ENCODE measurements around the gene AJUBA. TPM values are rescaled to one million over a fixed set of nuclear protein-coding genes. Genes with fewer than 3 reads are reported as not detected.

AJUBA gene
- total RNA-seq, 1 donor from 2014 or later = 56.1 TPM

GRCh38 chr14:22986508-22987054 is 4.2 kb upstream of the AJUBA start:
- Mint-ChIP-seq H3K27ac (no peak overlapping the region), H3K36me3 (no peaks in the 10 kb centered on the region), H3K9me3 (no peaks in the 10 kb centered on the region), H3K4me1 (ENCODE audit: unreplicated experiment) (peaks cover 3% of the 10 kb centered on the region), H3K27me3 (no peaks in the 10 kb centered on the region), H3K4me3 (no peak overlapping the region)
- TF ChIP-seq CTCF (conservative IDR thresholded peaks at IDR 0.05) = peak; percentile 94
- DNase-seq (ENCODE audit: extremely low spot score, unreplicated experiment) = peak; percentile 89

GRCh38 chr14:22985894-22986507 is 3.6 kb upstream of the AJUBA start:
- H3K4me1 Mint-ChIP-seq (ENCODE audit: unreplicated experiment) = peaks cover 3% of the 10 kb centered on the region
- no peak for TF ChIP-seq CTCF (conservative IDR thresholded peaks at IDR 0.05)

GRCh38 chr14:22984959-22985658 is 2.8 kb upstream of the AJUBA start:
- TF ChIP-seq CTCF (conservative IDR thresholded peaks at IDR 0.05) = no peak
- H3K27ac Mint-ChIP-seq = no peak overlapping the region
- H3K4me3 Mint-ChIP-seq = no peak overlapping the region
- H3K9me3 Mint-ChIP-seq = no peaks in the 10 kb centered on the region
- H3K27me3 Mint-ChIP-seq = peaks cover under 1% of the 10 kb centered on the region
- peaks cover 4% of the 10 kb centered on the region for H3K4me1 Mint-ChIP-seq (ENCODE audit: unreplicated experiment)
- DNase-seq (ENCODE audit: extremely low spot score, unreplicated experiment) = no peak
- H3K36me3 Mint-ChIP-seq = peaks cover under 1% of the 10 kb centered on the region

More at GRCh38 chr14:22985894-22986507, 3.6 kb upstream of the AJUBA start:
- no peaks in the 10 kb centered on the region for H3K9me3 Mint-ChIP-seq
- DNase-seq (ENCODE audit: extremely low spot score, unreplicated experiment) = no peak
- H3K4me3 Mint-ChIP-seq = peak overlapping the region; percentile 65
- H3K27ac Mint-ChIP-seq = no peak overlapping the region
- no peaks in the 10 kb centered on the region for H3K36me3 Mint-ChIP-seq
- no peaks in the 10 kb centered on the region for H3K27me3 Mint-ChIP-seq

GRCh38 chr14:22981876-22982476 is 375 bp downstream of the AJUBA start:
- H3K9me3 Mint-ChIP-seq = no peaks in the 10 kb centered on the region
- no peak overlapping the region for H3K4me3 Mint-ChIP-seq
- no peak overlapping the region for H3K27ac Mint-ChIP-seq
- H3K36me3 Mint-ChIP-seq = peaks cover 7% of the 10 kb centered on the region
- H3K27me3 Mint-ChIP-seq = peaks cover 3% of the 10 kb centered on the region
- no peak for TF ChIP-seq CTCF (conservative IDR thresholded peaks at IDR 0.05)
- DNase-seq (ENCODE audit: extremely low spot score, unreplicated experiment) = no peak
- H3K4me1 Mint-ChIP-seq (ENCODE audit: unreplicated experiment) = peaks cover 35% of the 10 kb centered on the region

- Mint-ChIP-seq H3K4me3 (peak overlapping the region; percentile 85), H3K4me1 (ENCODE audit: unreplicated experiment) (peaks cover 39% of the 10 kb centered on the region), H3K27ac (no peak overlapping the region), H3K27me3 (peaks cover 3% of the 10 kb centered on the region), H3K36me3 (peaks cover 14% of the 10 kb centered on the region), H3K9me3 (no peaks in the 10 kb centered on the region)
- no peak for TF ChIP-seq CTCF (conservative IDR thresholded peaks at IDR 0.05)
- DNase-seq (ENCODE audit: extremely low spot score, unreplicated experiment) = no peak
These were observed 1.1 kb downstream of the AJUBA start for GRCh38 chr14:22981090-22981875.

All from type B pancreatic cell (in vitro differentiated cells).